A549 (cell line): ENCODE data around the gene SLC17A1. TPM values are rescaled to one million over a fixed set of nuclear protein-coding genes. Genes with fewer than 3 reads are reported as not detected.

Source experiments
- ATAC-seq, 2 experiments: fragments of 200-7000 bp in 1 of 2; fragments of >200 bp in 1 of 2; cut with Nextera tagmentation in 1 of 2; cut with Tn5 transposase in 1 of 2; 3 replicates each; pipeline versions ENCODE4 v1.8.0 to v1.9.1; 2018 to 2020; ENCODE audit warnings: mild to moderate bottlenecking in 1 of 2, moderate library complexity in 1 of 2
- CTCF ChIA-PET: fragments of 300-600 bp; sonication (Branson Sonifier 250); formaldehyde crosslinking; extraction: SDS; loops from one replicate; lab custom pipeline; 2021; ENCODE audit warnings: antibody characterized with exemption, inconsistent platforms; lab: Yijun Ruan, JAX
- POLR2A ChIA-PET: fragments of 350-600 bp; formaldehyde crosslinking; extraction: SDS; loops from one replicate; lab custom pipeline; 2021; ENCODE audit warnings: antibody characterized with exemption, inconsistent platforms; lab: Yijun Ruan, JAX
- DNase-seq, 2 experiments: peaks; one replicate each; pipeline versions ENCODE4 v3.0.0 to v3.0.0-alpha.2; 2011 to 2016; ENCODE audit warnings: low read depth in 1 of 2, low spot score in 1 of 2
- FAIRE-seq: peaks from 2 replicates; lab custom pipeline; 2011; peaks lifted over from hg19 to GRCh38; lab: Jason Lieb, UNC
- H3K27ac ChIP-seq, 2 experiments: fragments of >200 bp; sonication (Bioruptor Twin); formaldehyde crosslinking; 3 replicates each; pipeline ENCODE4 v1.5.1; 2016 to 2017
- H3K4me1 ChIP-seq: fragments of >200 bp; sonication (Bioruptor Twin); formaldehyde crosslinking; 3 replicates; pipeline ENCODE4 v1.6.1; 2016
- H3K4me2 ChIP-seq: fragments of >200 bp; sonication (Bioruptor Twin); formaldehyde crosslinking; 3 replicates; pipeline ENCODE4 v1.6.1; 2016
- H3K4me3 ChIP-seq: fragments of >200 bp; sonication (Bioruptor Twin); formaldehyde crosslinking; 3 replicates; pipeline ENCODE4 v1.5.1; 2016
- H3K9me3 ChIP-seq: fragments of >200 bp; sonication (Bioruptor Twin); formaldehyde crosslinking; 3 replicates; pipeline ENCODE4 v1.6.1; 2016
- BHLHE40 ChIP-seq: IDR thresholded peaks from 2 replicates; pipeline ENCODE4 v1.6.1; 2012; ENCODE audit warnings: low read depth, low read length, inconsistent platforms
- EHF ChIP-seq: fragments of 250-450 bp; sonication (Bioruptor Pico); IDR thresholded peaks from 2 replicates; pipeline ENCODE4 v1.5.0; 2020; ENCODE audit warnings: mild to moderate bottlenecking
- EHMT2 ChIP-seq: fragments of 200-600 bp; sonication (generic); IDR thresholded peaks from 2 replicates; pipeline ENCODE4 v1.6.1; 2016; ENCODE audit warnings: antibody characterized with exemption, low read depth, mild to moderate bottlenecking, moderate library complexity
- EP300 ChIP-seq, 2 experiments: fragments of >200 bp; sonication (Bioruptor Twin); formaldehyde crosslinking; IDR thresholded peaks; 2 replicates in 1 of 2; 3 replicates in 1 of 2; pipeline ENCODE4 v1.6.1; 2016 to 2017
- ESRRA ChIP-seq: fragments of 150-350 bp; IDR thresholded peaks from 2 replicates; pipeline ENCODE4 v1.6.1; 2014; ENCODE audit warnings: mild to moderate bottlenecking, low read length, borderline replicate concordance
- FOSB ChIP-seq: fragments of 250-450 bp; sonication (Bioruptor Pico); IDR thresholded peaks from 2 replicates; pipeline ENCODE4 v1.5.0; 2020; ENCODE audit warnings: mild to moderate bottlenecking, moderate library complexity
- FOSL2 ChIP-seq, 2 experiments: fragments of 450-650 bp in 1 of 2; fragments of >200 bp in 1 of 2; sonication (Bioruptor Twin) in 1 of 2; formaldehyde crosslinking; IDR thresholded peaks; 2 replicates each; pipeline versions ENCODE4 v1.5.0 to v1.6.1; 2016 to 2020; ENCODE audit warnings: mild to moderate bottlenecking in 1 of 2, moderate library complexity in 1 of 2
- FOXS1 ChIP-seq: fragments of 250-450 bp; sonication (Bioruptor Pico); IDR thresholded peaks from 2 replicates; pipeline ENCODE4 v1.5.0; 2020; ENCODE audit warnings: mild to moderate bottlenecking, moderate library complexity
- HDAC2 ChIP-seq: fragments of 200-600 bp; sonication (generic); IDR thresholded peaks from 2 replicates; pipeline ENCODE4 v1.6.1; 2016
- HEYL ChIP-seq: fragments of 250-450 bp; sonication (Bioruptor Pico); IDR thresholded peaks from 2 replicates; pipeline ENCODE4 v1.8.0; 2021; ENCODE audit warnings: mild to moderate bottlenecking, moderate library complexity
- HOXB13 ChIP-seq: fragments of 250-450 bp; sonication (Bioruptor Pico); IDR thresholded peaks from 2 replicates; pipeline ENCODE4 v1.5.0; 2020; ENCODE audit warnings: low read depth, mild to moderate bottlenecking, moderate library complexity
- JUN ChIP-seq, 2 experiments: fragments of >200 bp; sonication (Bioruptor Twin); formaldehyde crosslinking; IDR thresholded peaks; 2 replicates in 1 of 2; 3 replicates in 1 of 2; pipeline ENCODE4 v1.6.1; 2016 to 2017
- JUNB ChIP-seq: fragments of >200 bp; sonication (Bioruptor Twin); formaldehyde crosslinking; IDR thresholded peaks from 2 replicates; pipeline ENCODE4 v1.6.1; 2016
- MAFK ChIP-seq: fragments of 450-650 bp; IDR thresholded peaks from 2 replicates; pipeline ENCODE4 v1.6.1; 2014; ENCODE audit not compliant: partially characterized antibody
- MAZ ChIP-seq: fragments of 150-350 bp; IDR thresholded peaks from 2 replicates; pipeline ENCODE4 v1.6.1; 2014; ENCODE audit warnings: antibody characterized with exemption, low read depth, low read length, borderline replicate concordance
- MYC ChIP-seq: IDR thresholded peaks from 2 replicates; pipeline ENCODE4 v1.6.1; 2012; ENCODE audit warnings: mild to moderate bottlenecking, inconsistent platforms, low read length, improper control_type of control experiment, borderline replicate concordance
- NPAS2 ChIP-seq: fragments of 250-450 bp; sonication (Bioruptor Pico); IDR thresholded peaks from 2 replicates; pipeline ENCODE4 v1.8.0; 2022; ENCODE audit warnings: mild to moderate bottlenecking, moderate library complexity, borderline replicate concordance
- NR3C1 ChIP-seq: fragments of >200 bp; sonication (Bioruptor Twin); formaldehyde crosslinking; IDR thresholded peaks from 3 replicates; pipeline ENCODE4 v1.6.1; 2017
- PHF8 ChIP-seq: fragments of 200-600 bp; sonication (generic); IDR thresholded peaks from 2 replicates; pipeline ENCODE4 v1.6.1; 2016; ENCODE audit warnings: low read depth, mild to moderate bottlenecking, antibody characterized with exemption, moderate library complexity, borderline replicate concordance
- RARB ChIP-seq: fragments of 250-450 bp; sonication (Bioruptor Pico); IDR thresholded peaks from 2 replicates; pipeline ENCODE4 v1.8.0; 2021; ENCODE audit warnings: mild to moderate bottlenecking, moderate library complexity
- RCOR1 ChIP-seq: fragments of 150-350 bp; IDR thresholded peaks from 2 replicates; pipeline ENCODE4 v1.6.1; 2014; ENCODE audit warnings: antibody characterized with exemption, low read length, low read depth
- REST ChIP-seq: fragments of 200-600 bp; sonication (generic); IDR thresholded peaks from 2 replicates; pipeline ENCODE4 v1.6.1; 2016; ENCODE audit warnings: antibody characterized with exemption, mild to moderate bottlenecking, moderate library complexity
- RFX5 ChIP-seq: fragments of 450-650 bp; IDR thresholded peaks from 2 replicates; pipeline ENCODE4 v1.7.1; 2014; ENCODE audit warnings: antibody characterized with exemption, mild to moderate bottlenecking, moderate library complexity
- RNF2 ChIP-seq: fragments of 200-600 bp; sonication (generic); IDR thresholded peaks from 2 replicates; pipeline ENCODE4 v1.6.1; 2016; ENCODE audit warnings: low read depth, mild to moderate bottlenecking, antibody characterized with exemption, moderate library complexity, borderline replicate concordance
- SREBF2 ChIP-seq: fragments of 450-650 bp; IDR thresholded peaks from 2 replicates; pipeline ENCODE4 v1.6.1; 2014; ENCODE audit warnings: mild to moderate bottlenecking, moderate library complexity
- TFCP2L1 ChIP-seq: fragments of 250-450 bp; sonication (Bioruptor Pico); IDR thresholded peaks from 2 replicates; pipeline ENCODE4 v1.5.0; 2021; ENCODE audit warnings: mild to moderate bottlenecking
- TP53 ChIP-seq: fragments of 250-450 bp; sonication (Bioruptor Pico); IDR thresholded peaks from 2 replicates; pipeline ENCODE4 v1.5.0; 2021; ENCODE audit warnings: mild to moderate bottlenecking, moderate library complexity
- ZSCAN20 ChIP-seq: fragments of 250-450 bp; sonication (Bioruptor Pico); IDR thresholded peaks from 2 replicates; pipeline ENCODE4 v1.8.0; 2022; ENCODE audit warnings: mild to moderate bottlenecking, moderate library complexity
- WGBS: methylation state at CpG from one replicate; pipeline ENCODE4 v1.1.6; 2017; ENCODE audit errors: missing lambda C conversion rate; 5-methylcytosine and 5-hydroxymethylcytosine counted together
- polyA plus RNA-seq, 4 experiments: library from polyadenylated mRNA; depleted of rRNA in 3 of 4; stranded (reverse); fragments of >200 nt; fragmentation: RNase III in 1 of 4; extraction: RNeasy Plus Mini Kit Qiagen cat#74134 plus additional on column Dnase treatment in 1 of 4; gene quantifications; 2 replicates in 3 of 4; 3 replicates in 1 of 4; pipeline ENCODE4 v1.2.3, GENCODE V29; 2011 to 2017
- TF ChIP-seq, protein P1 (sequence below): fragments of >200 bp; sonication (Bioruptor Twin); formaldehyde crosslinking; IDR thresholded peaks from 3 replicates; pipeline ENCODE4 v1.5.1; 2016
- TF ChIP-seq, protein P2 (sequence below): fragments of 150-350 bp; IDR thresholded peaks from 2 replicates; pipeline ENCODE4 v1.6.1; 2014; ENCODE audit warnings: low read depth, mild to moderate bottlenecking, low read length

Gene SLC17A1
- polyA plus RNA-seq, 2 of the 4 experiments (the other 2 are of a cell fraction), result 0.79 to 1.2 TPM

- Histone ChIP-seq H3K4me1 (peaks cover 43% of the 10 kb centered on the region), H3K9me3 (no peaks in the 10 kb centered on the region), H3K4me2 (peak overlapping the region; percentile 58), H3K4me3 (no peak overlapping the region), H3K27ac (peak overlapping the region; percentile 91 to 92)
- ChIA-PET CTCF (no interaction called here), POLR2A (no interaction called here)
- no peak for DNase-seq
- WGBS, result 46% methylated on average over 3 of the region's 3 CpGs
- FAIRE-seq, result no peak
- no peak; a peak in 1 of 6 replicates for ATAC-seq
- TF ChIP-seq SREBF2, result no peak
- TF ChIP-seq MAZ, result no peak
- no peak for TF ChIP-seq MYC
- no peak for TF ChIP-seq HOXB13
- no peak for TF ChIP-seq ZSCAN20 (CRISPR knock-in tag)
- TF ChIP-seq ESRRA, result no peak
- TF ChIP-seq RNF2, result no peak
- TF ChIP-seq FOSL2 (IDR thresholded peaks at IDR 0.05), result no peak
- no peak for TF ChIP-seq FOSL2 (CRISPR knock-in tag; IDR thresholded peaks at IDR 0.05)
- no peak for TF ChIP-seq EHF (CRISPR knock-in tag)
- TF ChIP-seq HDAC2, result no peak
- TF ChIP-seq HEYL (CRISPR knock-in tag), result no peak
- TF ChIP-seq JUN (IDR thresholded peaks at IDR 0.05), result no peak
- TF ChIP-seq TFCP2L1 (CRISPR knock-in tag), result no peak
- TF ChIP-seq, protein P1, sequence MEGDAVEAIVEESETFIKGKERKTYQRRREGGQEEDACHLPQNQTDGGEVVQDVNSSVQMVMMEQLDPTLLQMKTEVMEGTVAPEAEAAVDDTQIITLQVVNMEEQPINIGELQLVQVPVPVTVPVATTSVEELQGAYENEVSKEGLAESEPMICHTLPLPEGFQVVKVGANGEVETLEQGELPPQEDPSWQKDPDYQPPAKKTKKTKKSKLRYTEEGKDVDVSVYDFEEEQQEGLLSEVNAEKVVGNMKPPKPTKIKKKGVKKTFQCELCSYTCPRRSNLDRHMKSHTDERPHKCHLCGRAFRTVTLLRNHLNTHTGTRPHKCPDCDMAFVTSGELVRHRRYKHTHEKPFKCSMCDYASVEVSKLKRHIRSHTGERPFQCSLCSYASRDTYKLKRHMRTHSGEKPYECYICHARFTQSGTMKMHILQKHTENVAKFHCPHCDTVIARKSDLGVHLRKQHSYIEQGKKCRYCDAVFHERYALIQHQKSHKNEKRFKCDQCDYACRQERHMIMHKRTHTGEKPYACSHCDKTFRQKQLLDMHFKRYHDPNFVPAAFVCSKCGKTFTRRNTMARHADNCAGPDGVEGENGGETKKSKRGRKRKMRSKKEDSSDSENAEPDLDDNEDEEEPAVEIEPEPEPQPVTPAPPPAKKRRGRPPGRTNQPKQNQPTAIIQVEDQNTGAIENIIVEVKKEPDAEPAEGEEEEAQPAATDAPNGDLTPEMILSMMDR, result no peak
- TF ChIP-seq TP53 (CRISPR knock-in tag), result no peak
- TF ChIP-seq, protein P2, sequence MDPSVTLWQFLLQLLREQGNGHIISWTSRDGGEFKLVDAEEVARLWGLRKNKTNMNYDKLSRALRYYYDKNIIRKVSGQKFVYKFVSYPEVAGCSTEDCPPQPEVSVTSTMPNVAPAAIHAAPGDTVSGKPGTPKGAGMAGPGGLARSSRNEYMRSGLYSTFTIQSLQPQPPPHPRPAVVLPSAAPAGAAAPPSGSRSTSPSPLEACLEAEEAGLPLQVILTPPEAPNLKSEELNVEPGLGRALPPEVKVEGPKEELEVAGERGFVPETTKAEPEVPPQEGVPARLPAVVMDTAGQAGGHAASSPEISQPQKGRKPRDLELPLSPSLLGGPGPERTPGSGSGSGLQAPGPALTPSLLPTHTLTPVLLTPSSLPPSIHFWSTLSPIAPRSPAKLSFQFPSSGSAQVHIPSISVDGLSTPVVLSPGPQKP, result no peak
- TF ChIP-seq BHLHE40, result no peak
Measured at GRCh38 chr6:25875926-25876602, 44.2 kb upstream of the SLC17A1 start.

DNA sequence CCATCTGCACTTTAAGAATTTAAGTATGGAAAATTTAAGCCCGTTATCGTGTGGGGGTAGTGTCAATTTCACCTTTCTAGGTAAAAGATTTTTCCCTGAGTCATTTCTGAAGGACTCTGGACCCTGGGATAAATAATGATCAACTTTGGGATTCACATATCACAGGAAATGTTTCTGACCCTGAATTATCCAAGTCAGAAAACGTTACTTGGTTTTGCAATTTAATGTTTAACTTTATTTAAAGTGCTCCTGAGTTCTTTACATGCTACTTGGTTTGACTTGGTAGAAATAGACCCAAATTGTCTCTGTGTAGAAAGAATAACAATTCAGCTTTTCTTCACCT is 43.7 kb upstream of the SLC17A1 start:
- Histone ChIP-seq H3K4me2 (peak overlapping the region; percentile 58), H3K4me1 (peaks cover 43% of the 10 kb centered on the region), H3K4me3 (no peak overlapping the region), H3K27ac (peak overlapping the region; percentile 91 to 92), H3K9me3 (no peaks in the 10 kb centered on the region)
- ChIA-PET POLR2A (no interaction called here), CTCF (no interaction called here)
- DNase-seq (no peak), ATAC-seq (peak in 1 of 2 experiments; percentile 47; a peak in 2 of 6 replicates), FAIRE-seq (no peak)
- 3% methylated on average over 3 of the region's 3 CpGs for WGBS
- TF ChIP-seq ESRRA (no peak), REST (no peak), JUNB (no peak), HDAC2 (no peak), HEYL (CRISPR knock-in tag) (no peak), FOXS1 (no peak), TP53 (CRISPR knock-in tag) (no peak), RCOR1 (no peak), NPAS2 (CRISPR knock-in tag) (no peak), RARB (no peak), NR3C1 (no peak), MAFK (no peak), ZSCAN20 (CRISPR knock-in tag) (no peak), RFX5 (no peak), FOSB (no peak), PHF8 (no peak), EHMT2 (no peak), EP300 (IDR thresholded peaks at IDR 0.05) (no peak)
- TF ChIP-seq, protein P2, result no peak
